ENCODE results near the gene CDK4.

GRCh38 chr12:57725851-57726150 is 26.3 kb downstream of the CDK4 start:
- TF ChIP-seq EZH2phosphoT487 (IDR thresholded peaks at IDR 0.05; ENCODE audit: low read length), result no peak
- TF ChIP-seq CTCF (IDR thresholded peaks at IDR 0.05; ENCODE audit: low read length), result no peak
